ENCODE data around the gene TRIM54. TPM values are rescaled to one million over a fixed set of nuclear protein-coding genes. Genes with fewer than 3 reads are reported as not detected.

Gene TRIM54
- total RNA-seq, 1 donor from 2014 or later, result not detected

DNA sequence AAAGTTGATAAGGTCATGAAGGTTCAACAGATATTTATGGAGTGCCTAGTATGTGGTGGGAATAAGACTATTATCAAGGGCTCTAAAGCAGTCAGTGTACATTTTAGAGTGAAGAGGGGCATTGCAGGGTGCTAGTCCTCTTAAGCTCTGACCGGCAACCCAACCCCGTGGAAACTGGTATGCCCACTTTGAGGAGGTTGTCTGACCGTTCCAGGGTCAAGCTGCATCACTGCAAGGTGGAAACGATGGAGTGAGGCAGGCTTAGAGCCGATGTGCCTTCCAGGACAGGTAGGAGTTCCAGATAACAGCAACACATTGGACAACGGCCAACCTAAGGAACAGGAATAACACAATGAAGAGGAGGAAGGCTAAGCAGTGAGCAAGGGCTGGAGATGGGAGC lies 27.4 kb downstream of the TRIM54 start:
- no peaks in the 10 kb centered on the region for H3K9me3 Mint-ChIP-seq (ENCODE audit: unreplicated experiment)
- H3K4me1 Mint-ChIP-seq (ENCODE audit: unreplicated experiment), result peaks cover 6% of the 10 kb centered on the region
- no peak for DNase-seq (ENCODE audit: low spot score)
- peaks cover 16% of the 10 kb centered on the region for H3K36me3 Mint-ChIP-seq (ENCODE audit: low read depth, unreplicated experiment)
- TF ChIP-seq, protein P1, sequence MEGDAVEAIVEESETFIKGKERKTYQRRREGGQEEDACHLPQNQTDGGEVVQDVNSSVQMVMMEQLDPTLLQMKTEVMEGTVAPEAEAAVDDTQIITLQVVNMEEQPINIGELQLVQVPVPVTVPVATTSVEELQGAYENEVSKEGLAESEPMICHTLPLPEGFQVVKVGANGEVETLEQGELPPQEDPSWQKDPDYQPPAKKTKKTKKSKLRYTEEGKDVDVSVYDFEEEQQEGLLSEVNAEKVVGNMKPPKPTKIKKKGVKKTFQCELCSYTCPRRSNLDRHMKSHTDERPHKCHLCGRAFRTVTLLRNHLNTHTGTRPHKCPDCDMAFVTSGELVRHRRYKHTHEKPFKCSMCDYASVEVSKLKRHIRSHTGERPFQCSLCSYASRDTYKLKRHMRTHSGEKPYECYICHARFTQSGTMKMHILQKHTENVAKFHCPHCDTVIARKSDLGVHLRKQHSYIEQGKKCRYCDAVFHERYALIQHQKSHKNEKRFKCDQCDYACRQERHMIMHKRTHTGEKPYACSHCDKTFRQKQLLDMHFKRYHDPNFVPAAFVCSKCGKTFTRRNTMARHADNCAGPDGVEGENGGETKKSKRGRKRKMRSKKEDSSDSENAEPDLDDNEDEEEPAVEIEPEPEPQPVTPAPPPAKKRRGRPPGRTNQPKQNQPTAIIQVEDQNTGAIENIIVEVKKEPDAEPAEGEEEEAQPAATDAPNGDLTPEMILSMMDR (IDR thresholded peaks at IDR 0.05; ENCODE audit: unreplicated experiment), result no peak
- H3K4me3 Mint-ChIP-seq (ENCODE audit: unreplicated experiment), result peak overlapping the region; percentile 37
- no peak overlapping the region for H3K27ac Mint-ChIP-seq (ENCODE audit: unreplicated experiment)
- H3K27me3 Mint-ChIP-seq (ENCODE audit: unreplicated experiment), result peaks cover 22% of the 10 kb centered on the region

DNA sequence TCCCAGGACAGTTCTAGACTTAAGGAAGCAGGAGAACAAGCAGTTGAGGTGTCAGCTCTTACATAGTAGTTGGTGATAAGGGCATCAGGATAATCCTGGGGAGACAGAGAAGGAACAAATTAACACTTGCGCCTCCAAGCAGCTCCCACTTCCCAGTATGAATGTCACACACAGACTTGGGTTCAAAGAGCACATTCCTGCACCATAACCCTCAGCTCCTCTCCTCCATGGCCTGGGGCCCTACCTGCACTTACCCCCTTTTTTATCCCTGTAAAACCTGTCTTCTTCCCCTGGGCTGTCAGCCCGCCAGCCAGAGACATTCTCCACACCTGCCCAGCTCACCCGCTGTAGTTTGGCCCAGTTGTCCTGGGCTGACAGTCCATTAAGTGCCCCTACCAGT lies 29.9 kb downstream of the TRIM54 start:
- Mint-ChIP-seq H3K27me3 (ENCODE audit: unreplicated experiment) (peaks cover 15% of the 10 kb centered on the region), H3K27ac (ENCODE audit: unreplicated experiment) (no peak overlapping the region), H3K36me3 (ENCODE audit: low read depth, unreplicated experiment) (peaks cover 16% of the 10 kb centered on the region), H3K4me1 (ENCODE audit: unreplicated experiment) (peaks cover 10% of the 10 kb centered on the region), H3K9me3 (ENCODE audit: unreplicated experiment) (no peaks in the 10 kb centered on the region), H3K4me3 (ENCODE audit: unreplicated experiment) (no peak overlapping the region)
- no peak for DNase-seq (ENCODE audit: low spot score)
- TF ChIP-seq, protein P1 (IDR thresholded peaks at IDR 0.05; ENCODE audit: unreplicated experiment), result no peak

DNA sequence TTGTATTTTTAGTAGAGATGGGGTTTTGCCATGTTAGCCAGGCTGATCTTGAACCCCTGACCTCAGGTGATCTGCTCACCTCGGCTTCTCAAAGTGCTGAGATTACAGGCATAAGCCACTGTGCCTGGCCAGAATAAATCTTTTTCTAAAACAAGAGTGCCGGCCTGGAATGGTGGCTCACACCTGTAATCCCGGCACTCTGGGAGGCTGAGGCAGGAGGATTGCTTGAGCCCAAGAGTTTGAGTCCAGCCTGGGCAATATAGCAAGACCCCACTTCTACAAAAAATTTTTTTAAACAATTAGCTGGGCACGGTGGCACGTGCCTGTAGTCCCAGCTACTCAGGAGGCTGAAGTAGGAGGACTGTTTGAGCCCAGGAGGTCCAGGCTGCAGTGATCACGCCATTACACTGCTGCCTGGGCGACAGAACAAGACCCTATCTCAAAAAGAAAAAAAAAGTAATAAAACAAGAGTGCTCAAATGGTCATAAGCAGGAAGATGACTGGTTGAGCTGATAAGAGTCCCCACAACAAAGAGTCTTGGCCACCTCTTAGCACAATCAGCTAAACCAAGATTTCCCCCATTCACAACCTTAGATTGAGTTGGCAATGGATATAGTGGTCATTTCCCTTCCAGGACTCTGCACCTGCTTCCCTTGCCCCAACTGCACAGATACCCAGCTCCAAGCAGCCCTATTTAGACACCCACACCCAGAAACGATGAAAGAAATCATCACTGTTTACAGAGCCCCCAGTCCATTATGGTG lies 31.8 kb downstream of the TRIM54 start:
- Mint-ChIP-seq H3K27me3 (ENCODE audit: unreplicated experiment) (peaks cover 10% of the 10 kb centered on the region), H3K4me1 (ENCODE audit: unreplicated experiment) (peaks cover 6% of the 10 kb centered on the region), H3K27ac (ENCODE audit: unreplicated experiment) (no peak overlapping the region), H3K4me3 (ENCODE audit: unreplicated experiment) (no peak overlapping the region), H3K9me3 (ENCODE audit: unreplicated experiment) (no peaks in the 10 kb centered on the region), H3K36me3 (ENCODE audit: low read depth, unreplicated experiment) (peaks cover 16% of the 10 kb centered on the region)
- TF ChIP-seq, protein P1 (IDR thresholded peaks at IDR 0.05; ENCODE audit: unreplicated experiment), result no peak
- no peak for DNase-seq (ENCODE audit: low spot score)

DNA sequence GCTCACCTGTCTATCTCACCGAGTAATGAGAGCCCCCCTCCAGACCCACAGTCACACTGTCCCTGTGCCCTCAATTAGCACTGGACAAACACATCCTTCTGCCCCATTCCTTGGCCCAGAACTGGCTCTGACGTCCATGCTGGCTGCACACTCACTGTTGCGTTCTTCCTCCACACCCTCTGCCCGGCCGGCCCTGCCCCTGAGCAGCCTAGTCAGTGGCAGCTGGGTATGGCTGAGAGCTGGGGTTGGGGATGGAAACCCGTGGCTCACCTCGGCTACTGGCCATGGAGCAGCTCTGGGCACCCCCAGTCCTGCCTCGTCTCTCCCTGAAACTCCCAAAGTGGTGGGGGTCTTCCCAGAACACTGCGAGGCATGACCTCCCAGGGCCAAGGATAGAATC lies 32.5 kb downstream of the TRIM54 start:
- H3K4me1 Mint-ChIP-seq (ENCODE audit: unreplicated experiment), result peaks cover 6% of the 10 kb centered on the region
- TF ChIP-seq, protein P1 (IDR thresholded peaks at IDR 0.05; ENCODE audit: unreplicated experiment), result no peak
- no peak overlapping the region for H3K4me3 Mint-ChIP-seq (ENCODE audit: unreplicated experiment)
- H3K27ac Mint-ChIP-seq (ENCODE audit: unreplicated experiment), result no peak overlapping the region
- no peaks in the 10 kb centered on the region for H3K9me3 Mint-ChIP-seq (ENCODE audit: unreplicated experiment)
- H3K36me3 Mint-ChIP-seq (ENCODE audit: low read depth, unreplicated experiment), result peaks cover 13% of the 10 kb centered on the region
- DNase-seq (ENCODE audit: low spot score), result no peak
- H3K27me3 Mint-ChIP-seq (ENCODE audit: unreplicated experiment), result peaks cover 7% of the 10 kb centered on the region

DNA sequence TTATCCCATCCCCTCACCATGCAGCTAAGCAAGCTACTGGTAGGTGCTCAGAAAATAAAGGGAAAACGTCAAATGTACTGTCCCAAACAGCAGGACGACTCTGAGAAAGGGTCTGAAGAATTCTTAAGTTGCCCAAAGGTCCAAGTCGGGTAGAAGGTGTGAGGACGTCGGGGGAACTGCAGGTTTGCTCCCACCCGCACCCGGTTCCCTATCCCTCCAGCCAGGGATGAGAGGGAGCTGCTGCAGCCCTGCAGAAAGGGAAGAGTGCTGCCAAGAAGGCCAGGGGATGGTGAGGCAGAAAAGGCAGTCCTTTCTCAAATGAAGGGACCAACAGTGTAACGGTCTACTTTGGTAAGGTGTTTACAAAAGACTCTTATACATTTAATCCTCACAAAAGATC lies 32.9 kb downstream of the TRIM54 start:
- peaks cover 6% of the 10 kb centered on the region for H3K4me1 Mint-ChIP-seq (ENCODE audit: unreplicated experiment)
- H3K27ac Mint-ChIP-seq (ENCODE audit: unreplicated experiment), result no peak overlapping the region
- DNase-seq (ENCODE audit: low spot score), result no peak

More for the DNA sequence above, 32.9 kb downstream of the TRIM54 start:
- Mint-ChIP-seq H3K4me3 (ENCODE audit: unreplicated experiment) (no peak overlapping the region), H3K9me3 (ENCODE audit: unreplicated experiment) (no peaks in the 10 kb centered on the region), H3K36me3 (ENCODE audit: low read depth, unreplicated experiment) (peaks cover 10% of the 10 kb centered on the region), H3K27me3 (ENCODE audit: unreplicated experiment) (peaks cover 7% of the 10 kb centered on the region)
- TF ChIP-seq, protein P1 (IDR thresholded peaks at IDR 0.05; ENCODE audit: unreplicated experiment), result no peak
